ENCODE data around the gene ZGLP1. TPM values are rescaled to one million over a fixed set of nuclear protein-coding genes. Genes with fewer than 3 reads are reported as not detected.

ZGLP1 gene
- total RNA-seq, 1 experiment from 2014 or later = 1.3 TPM

GRCh38 chr19:10295847-10296591 lies 13.6 kb downstream of the ZGLP1 start:
- DNase-seq (ENCODE audit: low read depth, low spot score) (no peak), ATAC-seq (no peak)
- CTCF ChIA-PET = no interaction called here
- no peaks in the 10 kb centered on the region for H3K4me1 ChIP-seq (ENCODE audit: control insufficient read depth, insufficient read depth, low read length)
- BruUV-seq (replicated peaks) = no TSS peak
- no peak overlapping the region for H3K4me3 ChIP-seq (ENCODE audit: low read depth in 2 of 2, low read length in 2 of 2)
- H3K27me3 ChIP-seq (ENCODE audit: control insufficient read depth, insufficient read depth, low read length) = no peaks in the 10 kb centered on the region
- in situ Hi-C loops (cut with HindIII; ENCODE audit: low pct_unique_long_range_greater_than_20kb, low sequenced_read_pairs) = no loop called here
- POLR2A ChIA-PET = no interaction called here
- no peaks in the 10 kb centered on the region for H3K36me3 ChIP-seq (ENCODE audit: control insufficient read depth, insufficient read depth, low read length)
- TF ChIP-seq CTCF (IDR thresholded peaks at IDR 0.05) (no peak), POLR2AphosphoS5 (IDR thresholded peaks at IDR 0.05; ENCODE audit: low read depth, low read length) (no peak), REST (IDR thresholded peaks at IDR 0.05; ENCODE audit: insufficient read depth in 1 of 2, low read depth in 2 of 2, low read length in 1 of 2) (no peak), TCF7L2 (IDR thresholded peaks at IDR 0.05; ENCODE audit: low read depth, low read length) (no peak), SIN3A (IDR thresholded peaks at IDR 0.05; ENCODE audit: borderline replicate concordance, insufficient read depth, low read depth, low read length) (no peak)
- no peaks in the 10 kb centered on the region for H3K9me3 ChIP-seq (ENCODE audit: control insufficient read depth, insufficient read depth, low read depth, low read length)
- intact Hi-C loops (cut with micrococcal nuclease; ENCODE audit: unreplicated experiment) = no loop called here
- no peak overlapping the region for H3K27ac ChIP-seq (ENCODE audit: low read length)

- intact Hi-C loops (cut with micrococcal nuclease; ENCODE audit: unreplicated experiment) = no loop called here
- no peaks in the 10 kb centered on the region for H3K4me1 ChIP-seq (ENCODE audit: control insufficient read depth, insufficient read depth, low read length)
- H3K27me3 ChIP-seq (ENCODE audit: control insufficient read depth, insufficient read depth, low read length) = no peaks in the 10 kb centered on the region
- no peaks in the 10 kb centered on the region for H3K9me3 ChIP-seq (ENCODE audit: control insufficient read depth, insufficient read depth, low read depth, low read length)
- DNase-seq (ENCODE audit: low read depth, low spot score) (no peak), ATAC-seq (no peak)
- H3K4me3 ChIP-seq (ENCODE audit: low read depth in 2 of 2, low read length in 2 of 2) = no peak overlapping the region
- ChIA-PET POLR2A (no interaction called here), CTCF (no interaction called here)
- no TSS peak for BruUV-seq (replicated peaks)
- no peak overlapping the region for H3K27ac ChIP-seq (ENCODE audit: low read length)
- TF ChIP-seq SIN3A (IDR thresholded peaks at IDR 0.05; ENCODE audit: borderline replicate concordance, insufficient read depth, low read depth, low read length) = no peak
- no peak for TF ChIP-seq CTCF (IDR thresholded peaks at IDR 0.05)
- TF ChIP-seq REST (IDR thresholded peaks at IDR 0.05; ENCODE audit: insufficient read depth in 1 of 2, low read depth in 2 of 2, low read length in 1 of 2) = no peak
- TF ChIP-seq POLR2AphosphoS5 (IDR thresholded peaks at IDR 0.05; ENCODE audit: low read depth, low read length) = no peak
- TF ChIP-seq TCF7L2 (IDR thresholded peaks at IDR 0.05; ENCODE audit: low read depth, low read length) = no peak
- in situ Hi-C loops (cut with HindIII; ENCODE audit: low pct_unique_long_range_greater_than_20kb, low sequenced_read_pairs) = no loop called here
- H3K36me3 ChIP-seq (ENCODE audit: control insufficient read depth, insufficient read depth, low read length) = no peaks in the 10 kb centered on the region
These were observed 14.2 kb downstream of the ZGLP1 start for GRCh38 chr19:10295305-10295846.

Data from Panc1 (cell line).